ENCODE measurements around the gene FLOT2.

FLOT2 gene

DNA sequence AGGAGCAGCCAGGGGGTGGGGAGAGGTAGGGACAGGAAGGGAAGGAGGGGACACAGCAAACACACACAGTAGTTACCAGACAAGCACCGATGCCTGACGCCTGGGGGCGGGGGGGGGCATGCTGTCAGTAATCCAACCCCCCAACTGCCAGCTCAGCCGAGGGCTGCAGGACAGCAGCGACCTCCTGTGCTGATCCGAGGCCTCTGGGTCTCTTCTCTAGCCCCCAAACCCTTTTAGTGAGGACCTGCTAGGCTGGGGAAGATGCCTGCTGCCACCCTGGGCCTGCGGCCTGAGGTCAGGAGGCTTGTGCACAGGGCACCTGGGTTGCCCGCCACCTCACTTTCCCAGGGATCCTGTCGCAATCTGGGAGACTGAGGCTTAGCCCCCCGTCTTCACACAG is 11.6 kb downstream of the FLOT2 start:
- TF ChIP-seq, protein P1, sequence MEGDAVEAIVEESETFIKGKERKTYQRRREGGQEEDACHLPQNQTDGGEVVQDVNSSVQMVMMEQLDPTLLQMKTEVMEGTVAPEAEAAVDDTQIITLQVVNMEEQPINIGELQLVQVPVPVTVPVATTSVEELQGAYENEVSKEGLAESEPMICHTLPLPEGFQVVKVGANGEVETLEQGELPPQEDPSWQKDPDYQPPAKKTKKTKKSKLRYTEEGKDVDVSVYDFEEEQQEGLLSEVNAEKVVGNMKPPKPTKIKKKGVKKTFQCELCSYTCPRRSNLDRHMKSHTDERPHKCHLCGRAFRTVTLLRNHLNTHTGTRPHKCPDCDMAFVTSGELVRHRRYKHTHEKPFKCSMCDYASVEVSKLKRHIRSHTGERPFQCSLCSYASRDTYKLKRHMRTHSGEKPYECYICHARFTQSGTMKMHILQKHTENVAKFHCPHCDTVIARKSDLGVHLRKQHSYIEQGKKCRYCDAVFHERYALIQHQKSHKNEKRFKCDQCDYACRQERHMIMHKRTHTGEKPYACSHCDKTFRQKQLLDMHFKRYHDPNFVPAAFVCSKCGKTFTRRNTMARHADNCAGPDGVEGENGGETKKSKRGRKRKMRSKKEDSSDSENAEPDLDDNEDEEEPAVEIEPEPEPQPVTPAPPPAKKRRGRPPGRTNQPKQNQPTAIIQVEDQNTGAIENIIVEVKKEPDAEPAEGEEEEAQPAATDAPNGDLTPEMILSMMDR (IDR thresholded peaks at IDR 0.05; ENCODE audit: extremely low read depth, missing control alignments) = no peak
- no peak for DNase-seq (ENCODE audit: low spot score)

DNA sequence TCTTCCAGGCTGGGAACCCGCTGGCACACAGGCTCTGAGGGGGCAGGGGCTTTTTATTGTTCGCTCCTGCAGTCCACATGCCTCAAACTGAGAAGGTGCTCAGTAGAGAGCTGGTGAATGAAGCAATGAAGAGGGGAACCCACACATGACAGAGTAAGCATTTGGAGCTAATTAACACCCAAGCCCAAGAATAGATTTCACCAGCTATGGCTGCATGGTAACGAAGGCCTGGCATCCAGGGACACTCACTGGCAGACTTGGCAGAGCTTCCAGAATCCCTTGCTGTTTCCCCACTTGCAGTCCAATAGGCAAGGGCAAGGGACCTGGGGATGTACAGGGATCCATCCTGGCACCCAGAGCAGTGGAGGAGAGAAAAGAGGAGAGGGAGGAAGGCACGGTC is 12.2 kb downstream of the FLOT2 start:
- DNase-seq (ENCODE audit: low spot score) = no peak
- TF ChIP-seq, protein P1 (IDR thresholded peaks at IDR 0.05; ENCODE audit: extremely low read depth, missing control alignments) = no peak

DNA sequence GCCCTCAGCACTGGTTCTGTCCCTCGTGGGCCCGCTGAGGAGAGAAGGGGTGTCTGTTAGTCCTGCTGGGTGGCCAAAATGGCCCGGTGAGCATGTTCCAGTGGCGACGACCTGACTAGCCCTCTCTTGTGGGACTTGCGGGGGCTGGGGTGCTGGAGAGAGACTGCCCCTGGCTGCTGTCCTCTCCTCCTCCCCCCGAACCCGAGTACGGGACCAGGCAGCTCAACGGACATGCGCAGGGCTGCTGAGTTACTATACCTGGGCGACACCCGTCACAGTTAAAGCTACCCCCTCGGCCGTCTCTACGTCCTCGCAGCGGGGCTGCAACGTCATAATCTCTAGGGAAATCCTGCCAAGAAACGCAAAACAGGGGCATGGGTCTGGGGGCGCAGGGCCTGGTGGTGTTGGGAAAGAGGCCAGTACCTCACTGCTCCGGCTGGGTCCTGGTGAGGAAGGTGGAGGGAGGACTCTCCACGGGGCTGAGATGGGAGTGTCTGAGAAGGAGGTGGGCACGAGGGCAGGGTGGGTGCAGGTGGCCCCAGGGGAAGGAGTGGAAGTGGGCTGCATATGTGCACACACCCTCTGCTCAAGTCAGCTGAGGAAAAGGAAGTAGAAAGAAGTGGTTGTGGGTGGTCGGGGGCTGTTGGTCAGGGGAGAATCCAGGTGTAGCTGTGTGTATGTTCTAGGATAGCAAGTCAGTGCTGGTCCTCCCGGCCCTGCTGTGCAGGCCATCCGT is 13.4 kb downstream of the FLOT2 start:
- DNase-seq (ENCODE audit: low spot score) = no peak
- TF ChIP-seq, protein P1 (IDR thresholded peaks at IDR 0.05; ENCODE audit: extremely low read depth, missing control alignments) = no peak

DNA sequence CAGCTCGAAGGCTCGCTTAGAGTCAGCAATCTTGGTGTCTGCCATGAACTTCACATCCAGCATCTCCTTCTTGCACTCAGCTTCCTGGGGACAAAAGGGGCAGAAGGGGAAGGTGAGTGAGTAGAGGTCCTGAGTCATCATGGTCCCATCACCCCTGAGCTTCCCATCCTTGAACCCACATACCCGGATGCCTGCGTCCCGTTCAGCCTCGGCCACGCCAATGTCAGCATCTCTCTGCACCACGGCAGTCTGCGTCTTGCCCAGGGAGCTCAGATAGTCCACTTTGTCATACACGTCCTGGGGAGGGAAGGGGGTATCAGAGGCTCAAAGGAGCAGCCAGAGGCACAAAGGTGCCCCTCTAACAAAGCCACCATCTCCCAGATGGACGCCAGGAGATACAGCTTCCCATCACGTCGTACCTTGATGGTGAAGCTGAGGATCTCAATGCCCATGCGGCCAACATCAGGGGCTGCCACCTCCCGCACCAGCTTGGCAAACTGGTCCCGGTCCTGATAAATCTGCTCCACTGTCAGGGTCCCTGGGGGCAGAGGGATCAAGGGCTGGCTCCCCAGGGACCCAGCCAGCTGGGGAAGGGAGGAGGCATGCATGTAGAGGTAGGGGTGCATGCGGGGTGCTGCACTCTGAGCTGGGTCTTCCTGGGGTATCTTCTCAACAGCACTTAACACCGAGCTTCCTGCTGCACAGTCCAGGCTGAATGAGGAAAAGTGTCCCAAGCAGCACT is 15.2 kb downstream of the FLOT2 start:
- TF ChIP-seq, protein P1 (IDR thresholded peaks at IDR 0.05; ENCODE audit: extremely low read depth, missing control alignments) = no peak
- DNase-seq (ENCODE audit: low spot score) = no peak

DNA sequence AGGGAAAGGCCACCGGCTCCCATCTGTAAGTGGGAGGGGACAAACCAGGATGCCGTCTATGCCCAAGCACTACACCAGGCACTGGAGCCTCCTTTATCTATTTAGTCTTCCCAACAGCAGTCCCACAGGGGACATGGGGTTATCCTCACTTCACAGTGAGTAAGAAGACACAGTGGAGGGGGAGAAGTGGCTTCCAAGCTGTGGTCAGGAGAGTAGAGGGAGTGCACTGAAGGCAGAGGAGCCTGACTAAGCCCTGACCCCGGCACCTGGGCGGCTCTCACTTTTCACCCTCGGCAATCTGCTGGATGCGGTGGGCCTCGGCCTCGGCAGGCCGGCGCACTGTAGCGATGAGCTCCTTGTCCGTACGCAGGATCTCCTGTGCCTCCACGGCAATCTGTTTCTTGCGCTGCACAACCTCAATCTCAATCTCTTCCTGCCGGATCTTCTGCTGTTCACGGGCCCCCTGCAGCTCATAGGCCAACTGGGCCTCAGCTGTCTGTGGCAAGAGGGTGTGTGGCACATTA is 15.9 kb downstream of the FLOT2 start:
- TF ChIP-seq, protein P1 (IDR thresholded peaks at IDR 0.05; ENCODE audit: extremely low read depth, missing control alignments) = no peak
- DNase-seq (ENCODE audit: low spot score) = no peak

DNA sequence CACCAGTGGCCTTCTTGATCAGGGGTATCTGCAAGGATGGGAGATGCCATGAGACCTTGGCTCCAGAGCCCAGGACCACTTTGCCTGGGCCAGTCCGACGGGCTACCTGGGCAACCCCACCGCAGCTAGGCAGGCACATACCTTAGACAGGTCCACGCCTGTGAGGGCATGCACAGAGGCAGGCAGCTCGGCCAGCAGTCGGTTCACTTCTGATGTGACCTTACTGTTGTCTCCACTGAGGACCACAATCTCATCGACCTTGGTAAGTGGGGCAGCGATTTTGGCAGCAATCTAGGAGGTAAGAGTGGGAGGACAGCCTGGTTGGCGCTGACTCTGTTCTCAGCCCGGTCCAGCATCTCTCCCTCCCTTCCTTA is 17.0 kb downstream of the FLOT2 start:
- DNase-seq (ENCODE audit: low spot score) = no peak
- TF ChIP-seq, protein P1 (IDR thresholded peaks at IDR 0.05; ENCODE audit: extremely low read depth, missing control alignments) = no peak

DNA sequence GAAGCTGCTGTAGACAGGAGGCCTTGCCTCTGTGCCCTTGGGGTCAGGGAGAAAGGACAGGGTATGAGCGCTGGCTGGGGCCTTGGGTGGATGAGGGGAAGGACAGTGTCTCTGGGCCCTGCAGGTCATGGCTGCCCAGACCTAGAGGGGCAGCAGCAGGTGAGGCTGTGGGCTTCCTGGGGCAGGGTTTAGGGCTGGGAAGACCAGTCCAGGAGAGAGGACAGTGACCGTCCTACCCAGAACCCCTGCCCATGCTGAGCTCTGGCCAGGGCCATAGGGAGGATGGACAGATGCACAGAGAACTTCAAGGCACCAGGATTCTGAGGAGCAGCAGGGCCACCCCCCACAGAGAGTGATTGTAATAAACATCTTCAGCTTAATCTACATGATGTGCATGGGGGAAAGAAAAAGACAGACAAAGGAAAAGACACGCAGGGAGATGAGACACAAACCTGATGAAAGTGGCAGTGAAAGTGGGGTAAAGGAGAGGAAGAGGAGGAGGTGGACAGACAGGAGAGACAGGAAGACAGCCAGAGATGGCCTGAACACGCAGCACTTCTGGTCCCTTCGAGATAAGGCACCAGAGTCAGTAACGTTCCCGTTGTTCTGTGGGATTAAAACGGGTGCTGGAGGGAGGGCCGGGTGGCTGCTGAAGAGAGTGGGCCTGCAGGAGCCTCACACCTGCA is 17.5 kb downstream of the FLOT2 start:
- TF ChIP-seq, protein P1 (IDR thresholded peaks at IDR 0.05; ENCODE audit: extremely low read depth, missing control alignments) = no peak
- DNase-seq (ENCODE audit: low spot score) = no peak

Measured in GM20000 (cell line).